ENCODE measurements around the gene PSKH1. TPM values are rescaled to one million over a fixed set of nuclear protein-coding genes. Genes with fewer than 3 reads are reported as not detected.

PSKH1 gene
- total and polyA plus RNA-seq, 9 of the 15 experiments (the other 6 are each of a cell fraction or from before 2014, with no cell fraction given) = 0.96 to 20.9 (median 9.4) TPM

GRCh38 chr16:67892899-67893742 is at the start of gene PSKH1 (continued):
- no peak for TF ChIP-seq HMBOX1 (IDR thresholded peaks at IDR 0.05)
- peak; percentile 98 for TF ChIP-seq RBBP5 (IDR thresholded peaks at IDR 0.05; ENCODE audit: borderline replicate concordance, insufficient read depth, low read length, poor library complexity, severe bottlenecking)
- no peak for TF ChIP-seq CEBPZ (IDR thresholded peaks at IDR 0.05; ENCODE audit: borderline replicate concordance, low read depth, low read length)
- TF ChIP-seq FOS (IDR thresholded peaks at IDR 0.05; ENCODE audit: extremely low read depth, insufficient read length) = no peak
- peak; percentile 96 for TF ChIP-seq MTA1 (IDR thresholded peaks at IDR 0.05; ENCODE audit: borderline replicate concordance)
- TF ChIP-seq ZNF79 (CRISPR knock-in tag; IDR thresholded peaks at IDR 0.05; ENCODE audit: low read depth) = no peak
- peak; percentile 25; the same call in 1 of the 2 replicates for TF ChIP-seq EGR1 (conservative IDR thresholded peaks at IDR 0.05)
- TF ChIP-seq GTF2A2 (tag; IDR thresholded peaks at IDR 0.05) = no peak
- peak in 1 of 2 experiments; percentile 13; a peak in 2 of 4 replicates for TF ChIP-seq FOXK2 (conservative IDR thresholded peaks at IDR 0.05 in 1 of 2, IDR thresholded peaks at IDR 0.05 in 1 of 2; ENCODE audit: low read depth in 2 of 2)
- no peak for TF ChIP-seq HES1 (IDR thresholded peaks at IDR 0.05; ENCODE audit: low read depth)
- peak; percentile 95 for TF ChIP-seq CXXC5 (CRISPR knock-in tag; IDR thresholded peaks at IDR 0.05)
- no peak for TF ChIP-seq CREB3 (tag; conservative IDR thresholded peaks at IDR 0.05; ENCODE audit: low read depth)
- TF ChIP-seq ERF (CRISPR knock-in tag; IDR thresholded peaks at IDR 0.05) = peak; percentile 88
- TF ChIP-seq PHF20 (IDR thresholded peaks at IDR 0.05; ENCODE audit: partially characterized antibody) = peak; percentile 82
- TF ChIP-seq SIX5 (IDR thresholded peaks at IDR 0.05; ENCODE audit: borderline replicate concordance in 1 of 2, insufficient read depth in 1 of 2, low read depth in 1 of 2, low read length in 2 of 2) = no peak
- no peak for TF ChIP-seq CHD4 (IDR thresholded peaks at IDR 0.05; ENCODE audit: insufficient read depth, insufficient replicate concordance, low read depth, low read length, poor library complexity, severe bottlenecking)
- peak; percentile 50 for TF ChIP-seq CCNT2 (IDR thresholded peaks at IDR 0.05; ENCODE audit: borderline replicate concordance, extremely low read depth, insufficient read length, low read depth, low read length)
- no peak for TF ChIP-seq POU5F1 (IDR thresholded peaks at IDR 0.05; ENCODE audit: borderline replicate concordance, low read depth, low read length, partially characterized antibody)
- TF ChIP-seq SAP30 (IDR thresholded peaks at IDR 0.05; ENCODE audit: borderline replicate concordance, insufficient read depth, low read depth, low read length, poor library complexity, severe bottlenecking) = peak; percentile 73
